T-helper 1 cell treated with Interleukin-12 subunit alpha and Interleukin-12 subunit beta and Interleukin-4 antibody, amounts not matched to agents 30 ng/mL and 1 ng/mL, for 36 hours (primary cell): ENCODE measurements around the gene AHSA1. TPM values are rescaled to one million over a fixed set of nuclear protein-coding genes. Genes with fewer than 3 reads are reported as not detected.

Source experiments
- intact Hi-C: fragments of 100-400 bp; cut with micrococcal nuclease; formaldehyde crosslinking; loops from one replicate; pipeline ENCODE4 v1.15.1; 2024
- total RNA-seq: library from RNA; stranded (reverse); gene quantifications from 2 replicates; pipeline ENCODE4 v1.2.3, GENCODE V29; 2022

AHSA1 gene
- total RNA-seq, 1 donor from 2014 or later: 180 TPM

DNA sequence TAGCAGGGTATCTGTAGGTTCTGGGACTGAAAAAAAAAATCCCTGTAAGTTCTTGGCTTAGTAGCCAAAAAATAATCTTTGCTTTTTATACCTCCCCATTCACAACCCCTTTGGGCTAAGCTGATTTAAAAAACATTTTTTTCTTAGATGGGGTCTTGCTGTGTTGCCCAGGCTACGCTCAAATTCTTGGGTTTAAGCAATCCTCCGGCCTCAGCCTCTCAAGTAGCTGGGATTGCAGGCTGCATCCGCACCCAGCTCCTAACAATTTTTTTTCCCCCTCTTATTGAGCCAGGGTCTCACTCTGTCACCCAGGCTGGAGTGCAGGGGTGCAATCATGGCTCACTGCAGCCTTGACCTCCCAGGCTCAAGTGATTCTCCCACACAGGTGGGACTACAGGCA is 49.9 kb downstream of the AHSA1 start:
- intact Hi-C loops: no loop called here

DNA sequence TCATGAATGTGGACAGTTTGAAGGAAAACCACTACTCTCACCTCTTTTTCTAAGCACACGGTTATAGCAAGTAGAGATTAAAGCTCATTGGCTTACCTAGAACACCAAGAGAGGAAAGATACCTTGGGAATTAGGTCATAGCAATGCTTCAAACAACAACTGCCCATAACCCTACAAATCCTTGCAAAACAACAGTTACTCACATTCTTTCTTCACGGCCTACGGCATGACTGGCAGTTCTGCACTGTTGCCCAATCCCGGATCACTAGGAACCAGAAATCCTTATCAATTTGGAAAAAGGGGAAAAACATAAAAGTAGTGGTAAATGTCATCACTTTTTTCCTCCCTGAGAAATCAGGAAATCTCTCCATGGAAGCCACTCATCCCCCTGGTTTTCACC is 50.4 kb downstream of the AHSA1 start:
- intact Hi-C loops: no loop called here

DNA sequence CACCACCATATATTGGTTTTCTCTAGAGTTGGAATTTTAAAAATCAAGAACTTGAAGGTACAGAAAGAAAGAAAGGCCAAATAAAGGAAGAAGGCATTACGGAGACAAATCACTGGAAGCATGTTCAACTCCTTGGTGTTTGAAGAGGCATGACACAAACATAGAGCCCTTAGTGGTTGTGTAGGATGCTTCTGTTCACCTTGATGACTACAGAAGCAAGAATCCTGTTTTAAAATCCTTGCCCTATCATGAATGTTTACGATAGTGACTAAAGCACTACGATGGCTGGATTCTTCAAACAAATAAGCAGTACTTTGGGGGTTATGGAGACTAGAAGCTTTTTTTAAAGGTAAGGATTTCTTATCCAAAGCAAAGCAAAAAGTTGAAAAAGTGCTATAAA is 51.0 kb downstream of the AHSA1 start:
- intact Hi-C loops: no loop called here

DNA sequence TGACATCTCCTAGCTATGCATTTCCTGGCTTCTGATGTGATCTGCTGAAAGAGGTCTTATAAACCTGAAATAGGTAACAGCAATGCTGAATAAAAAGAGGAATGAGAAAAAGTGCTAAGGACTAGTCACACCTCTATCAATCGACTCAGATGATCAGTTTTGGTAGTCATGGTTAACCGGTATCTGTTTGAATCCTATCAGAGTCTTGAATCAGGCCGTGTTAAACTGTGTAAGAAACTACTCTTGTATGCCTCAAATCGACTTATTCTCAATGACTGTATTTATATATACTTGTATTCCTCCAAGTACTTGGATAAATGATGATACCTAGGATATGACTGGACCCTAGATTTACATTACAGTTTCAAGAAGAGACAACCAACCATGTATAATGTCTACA is 51.5 kb downstream of the AHSA1 start:
- intact Hi-C loops: no loop called here

DNA sequence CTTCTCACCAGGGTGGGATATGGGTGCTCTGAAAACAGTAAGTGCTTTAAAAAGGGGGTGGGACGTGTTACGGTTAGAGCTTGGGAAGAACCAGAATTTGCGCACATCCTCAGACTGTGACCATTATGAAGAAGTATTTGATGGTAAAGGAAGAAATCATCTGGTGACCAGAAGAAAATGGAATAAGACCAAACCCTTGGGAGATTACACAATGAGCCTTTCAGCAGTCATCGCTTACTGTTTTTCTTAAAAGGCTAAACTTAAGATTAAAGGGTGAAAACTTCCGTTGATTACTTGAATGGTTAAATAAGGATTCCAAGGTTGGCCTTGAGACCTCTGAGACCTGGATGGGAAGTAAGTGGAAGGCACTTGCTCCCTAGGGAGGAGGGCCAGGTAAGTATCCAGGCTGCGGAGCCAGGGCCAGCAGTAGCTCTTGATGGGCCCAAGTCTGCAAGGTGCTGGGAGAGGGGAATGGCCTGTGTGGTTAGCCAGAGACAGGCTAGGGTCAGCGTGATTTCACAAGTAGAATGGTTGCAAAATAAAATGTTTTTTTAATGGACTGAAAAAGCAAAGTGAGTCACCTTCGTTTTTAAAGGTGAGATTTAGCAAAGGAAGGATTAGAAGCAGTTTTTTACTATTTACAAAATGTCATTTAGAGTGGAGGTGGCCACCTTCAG is 53.7 kb downstream of the AHSA1 start:
- intact Hi-C loops: no loop called here

DNA sequence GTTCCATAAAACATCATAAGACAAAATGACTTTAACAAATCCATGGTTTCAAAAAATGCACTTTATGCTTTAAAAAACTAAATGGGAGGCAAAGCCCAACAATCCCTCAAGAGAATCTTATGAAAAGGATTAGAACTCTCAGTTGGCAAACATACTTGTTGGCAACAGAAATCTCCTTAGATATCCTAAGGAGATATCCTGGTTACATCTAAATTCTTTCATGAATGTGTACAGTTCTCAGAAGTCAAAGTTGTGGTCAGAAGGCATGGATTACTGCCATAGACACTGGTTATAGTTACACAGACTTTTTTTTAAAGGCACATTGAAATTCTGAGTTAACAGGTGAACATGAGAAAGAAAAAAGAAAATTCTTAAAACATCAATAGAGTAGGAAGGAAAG is 58.2 kb downstream of the AHSA1 start:
- intact Hi-C loops: no loop called here

Other genes starting within 250 kb of the AHSA1 start
- gene NGB, start 186.9 kb upstream of the AHSA1 start, total RNA-seq: not detected in 2 replicates
- 11.4 and 14.1 TPM in 2 replicates for gene POMT2, start 137.2 kb upstream of the AHSA1 start, total RNA-seq
- gene GSTZ1, start 137.1 kb upstream of the AHSA1 start, total RNA-seq: 7.4 and 8.0 TPM in 2 replicates
- gene TMED8, start 81.0 kb upstream of the AHSA1 start, total RNA-seq: 21.3 and 21.8 TPM in 2 replicates
- 0.41 TPM in 1 of 2 replicates, not detected in the other for gene SAMD15, start 80.7 kb upstream of the AHSA1 start, total RNA-seq
- 0.17 and 0.22 TPM in 2 replicates for gene NOXRED1, start 34.6 kb upstream of the AHSA1 start, total RNA-seq
- gene VIPAS39, start 492 bp upstream of the AHSA1 start, total RNA-seq: 20.0 and 21.2 TPM in 2 replicates
- not detected in 2 replicates for gene ISM2, start 40.7 kb downstream of the AHSA1 start, total RNA-seq
- gene SPTLC2, start 158.5 kb downstream of the AHSA1 start, total RNA-seq: 50.7 and 51.2 TPM in 2 replicates
- 14.3 and 14.4 TPM in 2 replicates for gene ALKBH1, start 249.9 kb downstream of the AHSA1 start, total RNA-seq